ENCODE results near the gene USP6.
"Not testable (repeated sequence)": the region's sequence is repeated elsewhere in the genome, so short reads cannot be mapped to it uniquely, and the experiment has no call there.

USP6 gene

GRCh38 chr17:5115673-5116651, at the start of gene USP6:
USP6 (plus strand) TSS chr17:5116032; CDS start chr17:5130368, 14,336 bp downstream.
- DNase-seq = no peak

GRCh38 chr17:5068236-5068635, 47.6 kb upstream of the USP6 start:
- DNase-seq = no peak

- no peak for DNase-seq
These were observed 46.1 kb upstream of the USP6 start for GRCh38 chr17:5069724-5070123.

GRCh38 chr17:5075472-5075871, 40.4 kb upstream of the USP6 start:
- DNase-seq = not testable (repeated sequence)

- not testable (repeated sequence) for DNase-seq
These were observed 38.6 kb upstream of the USP6 start for GRCh38 chr17:5077275-5077674.

- no peak for DNase-seq
These were observed 38.1 kb upstream of the USP6 start for GRCh38 chr17:5077781-5078105.

- DNase-seq = no peak
These were observed 37.5 kb upstream of the USP6 start, which contains the start of gene ZFP3 for GRCh38 chr17:5078106-5079028. ZFP3 (plus strand) TSS chr17:5078467; CDS start chr17:5091505, 13,038 bp downstream.

GRCh38 chr17:5080591-5080990, 35.2 kb upstream of the USP6 start:
- no peak for DNase-seq

GRCh38 chr17:5092218-5093010, 23.4 kb upstream of the USP6 start:
- DNase-seq = no peak

GRCh38 chr17:5096731-5097100, 19.1 kb upstream of the USP6 start:
- no peak for DNase-seq

- DNase-seq = no peak
These were observed 18.6 kb upstream of the USP6 start for GRCh38 chr17:5097101-5097834.

GRCh38 chr17:5099271-5099670, 16.6 kb upstream of the USP6 start:
- no peak for DNase-seq

- DNase-seq = no peak
These were observed 15.0 kb upstream of the USP6 start for GRCh38 chr17:5100832-5101231.

GRCh38 chr17:5110816-5111215, 5.0 kb upstream of the USP6 start:
- peak in 1 of 2 experiments; percentile 1 for DNase-seq

GRCh38 chr17:5111402-5112204, 4.2 kb upstream of the USP6 start, which contains the start of gene ZNF232:
ZNF232 (minus strand) TSS chr17:5111878; CDS start chr17:5111822, 56 bp downstream.
- DNase-seq = peak; percentile 56 to 62

GRCh38 chr17:5118219-5118618, 2.4 kb downstream of the USP6 start:
- no peak for DNase-seq

GRCh38 chr17:5120036-5120435, 4.2 kb downstream of the USP6 start:
- no peak for DNase-seq

GRCh38 chr17:5120436-5121185, 4.8 kb downstream of the USP6 start:
- DNase-seq = not testable (repeated sequence)

GRCh38 chr17:5121186-5121841, 5.5 kb downstream of the USP6 start:
- no peak for DNase-seq

- not testable (repeated sequence) for DNase-seq
These were observed 6.2 kb downstream of the USP6 start for GRCh38 chr17:5122056-5122455.

All from Kasumi-1 (cell line).